ENCODE results near the gene RAB4B.
A peak's percentile ranks its signal among the peaks of the same experiment; 100 is the strongest.
"Not testable (repeated sequence)": the region's sequence is repeated elsewhere in the genome, so short reads cannot be mapped to it uniquely, and the experiment has no call there.

RAB4B gene

DNA sequence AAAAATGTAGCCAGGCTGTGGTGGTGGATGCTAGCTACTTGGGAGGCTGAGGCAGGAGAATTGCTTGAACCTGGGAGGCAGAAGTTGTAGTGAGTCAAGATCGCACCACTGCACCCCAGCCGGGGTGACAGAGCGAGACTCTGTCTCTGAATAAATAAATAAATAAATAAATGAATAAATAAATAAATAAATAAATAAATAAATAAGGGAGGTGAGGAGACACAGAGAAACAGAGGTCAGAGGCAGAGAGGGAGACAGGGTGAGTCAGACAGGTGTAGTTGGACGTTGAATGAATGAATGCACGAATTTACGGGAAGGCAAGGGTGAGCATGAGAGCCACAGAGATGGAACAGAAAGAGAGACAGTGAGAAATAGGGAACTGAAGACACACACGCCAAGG is 3.1 kb downstream of the RAB4B start:
- DNase-seq: no peak

DNA sequence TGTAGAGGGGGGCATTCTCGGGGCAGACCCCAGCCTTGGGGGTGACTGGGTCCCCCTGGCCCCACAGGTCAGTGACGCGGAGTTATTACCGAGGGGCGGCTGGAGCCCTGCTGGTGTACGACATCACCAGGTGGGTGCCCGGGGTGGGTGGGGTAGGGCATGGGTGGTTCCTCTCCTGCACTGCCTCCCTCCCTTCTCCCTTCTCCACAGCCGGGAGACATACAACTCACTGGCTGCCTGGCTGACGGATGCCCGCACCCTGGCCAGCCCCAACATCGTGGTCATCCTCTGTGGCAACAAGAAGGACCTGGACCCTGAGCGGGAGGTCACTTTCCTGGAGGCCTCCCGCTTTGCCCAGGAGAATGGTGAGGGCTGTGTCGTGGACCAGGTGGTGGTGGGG is 5.7 kb downstream of the RAB4B start:
- no peak for DNase-seq

DNA sequence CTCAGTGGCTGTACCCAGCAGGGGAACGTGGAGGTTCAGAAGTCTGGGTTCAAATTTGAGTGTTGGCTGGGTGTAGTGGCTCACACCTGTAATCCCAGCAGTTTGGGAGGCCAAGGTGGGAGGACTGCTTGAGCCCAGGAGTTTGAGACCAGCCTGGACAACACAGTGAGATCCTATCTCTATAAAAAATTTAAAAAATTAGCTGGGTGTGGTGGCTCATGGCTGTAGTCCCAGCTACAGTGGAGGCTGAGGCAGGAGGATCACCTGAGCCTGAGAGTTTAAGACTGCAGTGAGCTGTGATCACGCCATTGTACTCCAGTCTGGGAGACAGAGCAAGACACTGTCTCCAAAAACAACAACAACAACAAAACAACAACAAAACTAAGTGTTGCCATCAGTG is 6.1 kb downstream of the RAB4B start:
- DNase-seq: not testable (repeated sequence)

DNA sequence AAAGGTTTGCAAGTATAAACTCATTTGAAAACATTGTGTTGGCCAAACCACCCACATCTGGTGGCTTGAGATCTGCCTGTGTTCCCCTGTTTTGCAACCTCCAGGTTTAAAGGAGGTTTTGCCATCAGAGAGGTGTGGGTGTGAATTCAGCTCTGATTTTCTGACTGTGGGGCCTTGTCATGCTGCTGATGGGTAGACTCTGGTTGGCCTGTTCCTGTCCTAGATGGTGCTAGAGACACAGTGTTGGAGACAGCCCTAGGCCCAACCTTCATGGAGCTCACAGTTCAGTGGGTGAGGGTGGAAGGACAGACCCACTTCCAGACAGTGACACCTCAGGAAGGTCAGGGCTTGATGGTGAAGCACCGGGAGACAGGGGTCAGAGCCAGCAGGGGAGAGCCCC is 7.5 kb downstream of the RAB4B start:
- no peak for DNase-seq

DNA sequence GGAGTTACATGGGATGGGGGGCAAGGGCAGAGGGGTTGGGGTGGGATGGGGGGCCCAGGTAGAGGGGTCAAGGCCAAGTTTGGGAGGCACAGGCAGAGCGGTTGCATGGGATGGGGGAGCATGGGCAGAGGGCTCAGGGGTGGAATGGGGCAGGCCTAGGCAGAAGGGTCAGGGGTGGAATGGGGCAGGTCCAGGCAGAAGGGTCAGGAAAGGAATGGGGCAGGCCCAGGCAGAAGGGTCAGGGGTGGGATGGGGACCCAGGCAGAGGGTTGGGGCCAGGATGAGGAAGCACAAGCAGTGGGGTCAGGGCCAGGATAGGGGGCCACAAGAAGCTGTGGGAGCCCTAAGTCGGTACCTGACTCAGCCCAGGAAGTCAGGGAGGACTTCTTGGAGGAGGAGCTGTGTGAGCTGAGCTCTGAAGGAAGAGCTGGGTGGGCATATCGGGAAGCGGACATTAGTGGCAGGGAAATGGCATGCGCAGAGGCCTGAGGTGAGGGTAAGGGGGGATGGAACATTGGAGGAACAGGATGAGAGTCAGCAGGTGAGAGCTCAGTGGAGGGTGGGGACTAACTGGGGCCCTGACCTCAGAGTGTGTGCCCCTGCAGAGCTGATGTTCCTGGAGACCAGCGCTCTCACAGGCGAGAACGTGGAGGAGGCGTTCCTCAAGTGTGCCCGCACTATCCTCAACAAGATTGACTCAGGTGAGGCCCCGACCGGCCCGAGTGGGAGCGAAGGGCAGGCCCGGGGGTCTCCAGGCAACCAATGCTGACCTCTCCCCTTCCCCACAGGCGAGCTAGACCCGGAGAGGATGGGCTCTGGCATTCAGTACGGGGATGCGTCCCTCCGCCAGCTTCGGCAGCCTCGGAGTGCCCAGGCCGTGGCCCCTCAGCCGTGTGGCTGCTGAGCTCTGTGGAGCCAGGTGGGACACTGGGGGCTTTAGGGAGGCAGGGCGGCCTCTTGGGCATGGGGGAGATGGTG is 8.3 kb downstream of the RAB4B start:
- no peak for DNase-seq

DNA sequence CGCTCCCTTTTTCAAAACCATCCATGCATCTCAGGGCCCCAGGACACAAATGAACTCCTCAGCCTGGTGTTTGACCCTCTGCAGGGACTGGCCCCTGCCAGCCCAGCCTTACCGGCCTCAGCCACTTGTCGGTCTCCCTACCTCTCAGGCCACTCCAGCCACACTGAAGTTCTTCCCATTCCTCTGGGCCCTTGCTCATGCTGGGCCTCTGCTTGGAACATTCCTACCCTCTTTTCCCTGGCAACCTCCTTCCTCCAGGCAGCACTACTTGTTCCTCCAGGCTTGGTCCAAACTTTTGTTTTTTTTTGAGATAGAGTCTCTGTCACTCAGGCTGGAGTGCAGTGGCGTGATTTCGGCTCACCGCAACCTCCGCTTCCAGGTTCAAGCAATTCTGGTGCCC is 13.3 kb downstream of the RAB4B start:
- DNase-seq: no peak

DNA sequence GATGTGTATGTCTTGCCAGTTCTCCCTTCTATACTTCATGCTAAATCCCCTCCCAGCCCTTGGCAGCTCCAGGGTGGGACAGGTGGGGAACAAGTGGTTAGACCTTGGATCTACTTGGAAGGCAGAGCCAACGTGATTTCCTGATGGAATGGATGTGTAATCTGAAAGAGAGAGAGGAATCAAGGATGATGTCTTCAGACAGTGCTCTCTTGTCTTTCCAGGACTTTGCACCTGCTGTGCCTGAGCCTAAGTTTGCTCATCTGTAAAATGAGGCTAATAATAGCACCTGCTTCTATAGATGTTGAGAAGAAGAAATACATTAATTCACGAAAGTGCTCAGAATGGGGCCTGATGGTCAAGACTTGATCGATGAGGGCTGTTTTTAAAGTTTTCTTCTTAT is 13.9 kb downstream of the RAB4B start:
- no peak for DNase-seq

DNA sequence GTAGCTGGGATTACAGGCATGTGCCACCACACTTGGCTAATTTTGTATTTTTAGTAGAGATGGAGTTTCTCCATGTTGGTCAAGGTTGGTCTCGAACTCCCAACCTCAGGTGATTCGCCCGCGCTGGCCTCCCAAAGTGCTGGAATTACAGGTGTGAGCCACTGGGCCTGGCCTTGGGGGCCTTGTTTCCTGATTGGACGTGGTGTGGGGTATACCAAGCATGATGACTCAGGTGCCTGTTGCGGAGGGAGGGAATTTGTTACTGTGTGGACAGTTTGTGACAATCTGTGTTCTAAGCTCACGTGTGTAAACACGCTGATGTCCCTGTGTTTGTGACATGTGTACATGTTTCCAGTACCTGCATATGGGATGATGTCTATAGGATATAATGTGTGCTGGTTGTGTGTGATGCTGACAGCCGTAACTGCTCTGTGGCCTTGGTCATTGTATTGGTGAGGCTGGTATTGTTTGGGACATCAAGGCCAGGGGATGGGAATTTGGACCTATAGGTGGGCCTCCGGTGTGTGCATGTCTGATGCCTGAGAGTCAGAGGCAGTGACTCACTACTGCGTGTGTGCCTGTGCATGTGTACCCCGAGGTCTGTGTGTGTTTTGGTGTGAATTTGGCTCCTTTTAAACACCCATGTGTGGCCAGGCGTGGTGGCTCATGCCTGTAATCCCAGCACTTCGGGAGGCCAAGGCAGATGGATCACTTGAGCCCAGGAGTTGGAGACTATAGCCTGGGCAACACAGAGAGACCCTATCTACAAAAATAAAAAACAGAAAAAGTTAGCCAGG is 19.3 kb downstream of the RAB4B start:
- no peak for DNase-seq

DNA sequence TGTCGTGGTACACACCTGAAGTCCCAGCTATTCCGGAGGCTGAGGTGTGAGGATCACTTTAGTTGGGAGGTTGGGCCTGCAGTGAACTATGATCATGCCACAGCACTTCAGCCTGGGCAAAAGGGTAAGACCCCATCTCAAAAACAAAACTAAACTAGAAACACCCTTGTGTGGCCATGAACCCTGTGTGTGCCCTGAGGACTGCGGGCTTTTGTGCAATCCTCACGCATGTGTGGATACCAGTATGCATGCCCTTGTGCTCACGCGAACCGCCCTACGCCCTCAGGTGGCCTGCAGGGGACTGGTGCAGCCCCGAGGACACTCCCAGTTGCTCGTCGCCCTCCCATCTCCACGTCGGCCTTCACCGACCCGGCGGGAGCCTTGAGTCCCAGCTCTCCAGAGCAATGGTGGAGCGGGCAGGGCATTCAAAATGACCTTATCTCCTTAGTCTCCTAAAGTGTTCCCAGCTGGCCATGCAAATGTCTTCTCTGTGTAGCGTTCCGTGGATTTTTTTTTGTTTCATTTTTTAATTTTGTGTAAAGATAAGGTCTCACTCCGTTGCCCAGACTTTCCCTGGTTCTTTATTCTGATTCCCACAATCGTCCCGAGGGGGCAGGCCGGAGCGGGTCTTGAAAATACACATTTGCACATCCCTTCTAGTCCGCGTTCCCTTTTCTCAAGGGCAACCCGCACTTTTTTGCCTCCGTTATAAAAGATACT is 20.1 kb downstream of the RAB4B start:
- DNase-seq: peak; percentile 91

DNA sequence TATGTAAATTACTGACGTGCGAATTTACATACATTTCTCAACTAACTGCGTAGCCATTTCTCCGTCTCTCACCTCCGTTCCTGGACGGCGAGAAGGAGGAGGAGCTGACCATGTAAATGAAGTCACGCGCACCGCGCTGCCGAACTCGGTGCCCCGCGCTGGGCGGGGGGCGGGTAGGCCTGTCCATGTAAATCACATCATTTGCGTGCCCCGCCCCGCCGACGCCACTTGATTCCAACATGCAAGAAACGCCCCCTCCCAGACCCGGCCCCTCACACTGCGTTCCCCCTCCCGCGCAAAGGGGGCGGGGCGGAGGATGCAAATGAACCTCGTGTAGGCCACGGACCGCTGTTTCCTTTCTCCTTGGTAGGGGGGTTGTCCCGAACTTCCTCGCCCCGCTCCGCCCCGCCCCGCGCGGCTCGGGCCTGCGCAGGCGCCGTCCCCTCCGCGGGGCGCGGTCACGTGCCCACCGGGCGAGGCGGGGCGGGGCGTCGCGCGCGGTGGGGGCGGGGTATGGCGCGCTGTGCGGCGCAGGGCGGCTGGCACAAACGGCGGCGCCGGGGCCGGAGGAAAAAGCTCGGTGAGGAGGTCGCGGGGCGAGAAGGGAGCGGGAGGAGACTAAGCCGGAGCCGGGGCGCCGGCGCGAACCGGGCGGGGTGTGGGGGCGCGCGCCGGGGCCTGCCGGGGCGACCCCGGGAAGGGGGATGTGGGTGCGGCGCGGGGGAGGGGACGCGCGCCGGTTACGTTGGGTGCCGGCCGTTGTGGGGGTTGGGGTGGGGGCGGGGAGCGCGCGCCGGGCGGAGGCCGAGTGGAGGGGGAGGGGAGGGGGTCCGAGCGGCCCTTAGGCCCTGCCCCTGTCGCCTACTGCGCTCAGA is 20.9 kb downstream of the RAB4B start, which contains the start of gene EGLN2:
Gene EGLN2, plus strand, starts transcription at position 509 of the 875 bp plus-strand sequence. CDS start 1,382 bp downstream, outside the sequence.
- DNase-seq: peak; percentile 100

DNA sequence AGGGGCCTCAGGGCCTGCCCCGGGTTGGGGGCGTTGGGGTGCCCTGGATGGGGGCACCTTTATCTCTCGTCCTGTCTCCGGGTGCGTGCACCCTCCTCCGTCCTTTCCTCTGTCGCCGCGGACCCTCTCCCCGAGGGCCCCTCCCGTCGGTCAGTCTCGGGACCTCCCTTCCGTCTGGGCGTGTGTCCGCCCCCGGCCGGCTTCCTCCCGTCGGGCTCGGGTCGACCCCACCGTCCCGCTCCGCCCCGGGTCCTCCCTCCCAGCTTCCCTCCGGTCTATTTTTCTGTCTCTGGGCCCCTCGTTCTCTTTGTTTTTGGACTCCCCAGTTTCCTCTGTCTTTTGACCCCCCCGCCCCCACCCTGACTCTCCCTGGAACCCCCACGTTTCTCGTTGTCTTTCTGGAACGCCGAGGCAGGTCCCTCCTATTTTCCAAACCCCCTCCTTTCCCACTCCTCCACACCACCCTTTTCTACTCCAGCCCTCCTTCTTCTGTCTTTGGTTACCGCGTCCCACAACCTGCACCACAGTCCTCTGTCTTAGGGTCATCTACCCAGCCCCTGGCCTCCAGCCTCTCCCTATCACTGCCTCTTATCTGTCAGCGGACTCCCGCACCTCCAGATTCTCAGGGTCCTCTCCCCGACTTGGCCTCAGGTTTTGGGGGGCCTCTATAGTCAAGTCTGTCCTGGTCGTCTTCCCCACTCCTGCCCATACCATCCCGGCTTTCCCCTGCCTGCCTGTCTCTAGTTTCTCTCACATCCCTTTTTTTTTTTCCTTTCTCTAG is 21.7 kb downstream of the RAB4B start:
- no peak for DNase-seq

DNA sequence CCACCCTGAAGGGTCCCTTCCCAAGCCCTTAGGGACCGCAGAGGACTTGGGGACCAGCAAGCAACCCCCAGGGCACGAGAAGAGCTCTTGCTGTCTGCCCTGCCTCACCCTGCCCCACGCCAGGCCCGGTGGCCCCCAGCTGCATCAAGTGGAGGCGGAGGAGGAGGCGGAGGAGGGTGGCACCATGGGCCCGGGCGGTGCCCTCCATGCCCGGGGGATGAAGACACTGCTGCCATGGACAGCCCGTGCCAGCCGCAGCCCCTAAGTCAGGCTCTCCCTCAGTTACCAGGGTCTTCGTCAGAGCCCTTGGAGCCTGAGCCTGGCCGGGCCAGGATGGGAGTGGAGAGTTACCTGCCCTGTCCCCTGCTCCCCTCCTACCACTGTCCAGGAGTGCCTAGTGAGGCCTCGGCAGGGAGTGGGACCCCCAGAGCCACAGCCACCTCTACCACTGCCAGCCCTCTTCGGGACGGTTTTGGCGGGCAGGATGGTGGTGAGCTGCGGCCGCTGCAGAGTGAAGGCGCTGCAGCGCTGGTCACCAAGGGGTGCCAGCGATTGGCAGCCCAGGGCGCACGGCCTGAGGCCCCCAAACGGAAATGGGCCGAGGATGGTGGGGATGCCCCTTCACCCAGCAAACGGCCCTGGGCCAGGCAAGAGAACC is 22.4 kb downstream of the RAB4B start:
- no peak for DNase-seq

DNA sequence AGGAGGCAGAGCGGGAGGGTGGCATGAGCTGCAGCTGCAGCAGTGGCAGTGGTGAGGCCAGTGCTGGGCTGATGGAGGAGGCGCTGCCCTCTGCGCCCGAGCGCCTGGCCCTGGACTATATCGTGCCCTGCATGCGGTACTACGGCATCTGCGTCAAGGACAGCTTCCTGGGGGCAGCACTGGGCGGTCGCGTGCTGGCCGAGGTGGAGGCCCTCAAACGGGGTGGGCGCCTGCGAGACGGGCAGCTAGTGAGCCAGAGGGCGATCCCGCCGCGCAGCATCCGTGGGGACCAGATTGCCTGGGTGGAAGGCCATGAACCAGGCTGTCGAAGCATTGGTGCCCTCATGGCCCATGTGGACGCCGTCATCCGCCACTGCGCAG is 22.9 kb downstream of the RAB4B start:
- DNase-seq: no peak

DNA sequence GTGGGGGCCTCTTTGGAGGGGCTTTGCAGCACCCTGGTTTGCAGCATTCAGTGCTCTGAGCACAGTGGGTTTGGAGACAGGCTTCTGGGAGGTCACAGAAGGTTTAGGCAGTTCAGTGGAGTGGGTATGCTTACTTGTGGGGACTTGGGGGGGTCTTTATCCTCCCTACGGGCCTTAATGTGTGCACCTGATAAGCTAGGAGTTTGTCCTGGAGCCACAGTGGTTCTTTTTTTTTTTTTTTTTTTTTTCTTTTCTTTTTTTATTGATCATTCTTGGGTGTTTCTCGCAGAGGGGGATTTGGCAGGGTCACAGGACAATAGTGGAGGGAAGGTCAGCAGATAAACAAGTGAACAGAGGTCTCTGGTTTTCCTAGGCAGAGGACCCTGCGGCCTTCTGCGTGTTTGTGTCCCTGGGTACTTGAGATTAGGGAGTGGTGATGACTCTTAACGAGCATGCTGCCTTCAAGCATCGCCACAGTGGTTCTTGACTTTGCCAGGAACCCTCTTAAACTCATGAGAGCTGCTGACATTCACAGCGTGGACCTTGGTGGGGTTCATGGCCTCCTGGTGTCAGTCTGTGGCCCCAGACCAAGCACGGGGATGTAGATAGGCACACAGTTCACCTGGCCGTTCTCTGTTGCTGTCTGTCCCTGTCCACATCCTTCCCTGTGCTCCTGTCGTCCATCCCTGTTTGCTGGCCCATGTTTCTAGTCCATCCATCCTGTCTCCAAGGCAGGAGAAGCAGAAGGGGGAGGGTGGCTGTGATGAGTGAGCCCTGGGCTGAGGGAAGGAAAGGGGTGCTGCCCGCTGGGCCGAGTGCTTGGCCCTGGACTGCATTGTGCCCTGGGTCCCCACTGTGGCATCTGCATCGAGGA is 23.6 kb downstream of the RAB4B start:
- DNase-seq: peak; percentile 56

DNA sequence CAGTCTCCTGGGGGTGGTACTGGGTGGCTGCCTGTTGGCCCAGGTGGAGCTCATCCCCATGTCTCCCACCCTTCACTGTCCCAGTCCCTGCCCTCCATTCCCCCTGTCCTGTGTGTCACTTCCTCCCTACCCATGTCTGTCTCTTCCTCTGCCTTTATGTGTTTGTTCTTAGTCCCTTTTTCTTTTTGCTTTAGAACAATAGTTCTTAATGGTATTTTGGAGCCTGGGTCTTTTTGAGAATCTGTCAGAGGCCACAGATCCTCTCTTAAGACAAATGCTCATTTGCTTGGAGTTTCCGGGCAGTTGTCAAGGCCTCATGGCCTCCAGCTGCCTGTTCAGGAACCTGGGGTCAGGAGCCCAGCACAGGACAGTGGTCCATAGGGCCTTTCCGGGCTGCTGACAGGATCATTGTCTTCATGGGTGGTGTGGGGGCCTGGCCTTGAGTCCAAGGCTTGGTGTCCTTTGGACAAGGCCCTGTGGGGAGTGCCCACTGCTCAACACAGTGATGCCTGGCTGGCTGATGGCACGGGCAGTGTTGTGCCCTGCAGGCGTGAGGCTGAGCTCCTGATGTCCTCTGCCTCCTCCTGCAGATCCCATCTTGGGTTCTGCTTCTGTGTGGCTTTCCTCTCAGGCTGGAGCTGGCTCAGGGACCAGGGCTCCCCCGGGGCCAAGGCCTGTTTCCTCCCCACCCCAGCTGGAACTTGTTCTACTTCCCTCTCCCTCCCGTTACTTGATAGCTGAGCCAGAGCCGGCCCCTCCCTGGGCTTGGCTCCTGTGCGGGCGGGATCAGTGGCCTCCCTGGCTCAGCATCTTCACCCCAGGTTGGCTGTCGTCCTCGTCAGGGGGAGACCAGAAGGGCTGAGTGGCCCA is 24.5 kb downstream of the RAB4B start:
- DNase-seq: peak; percentile 58

DNA sequence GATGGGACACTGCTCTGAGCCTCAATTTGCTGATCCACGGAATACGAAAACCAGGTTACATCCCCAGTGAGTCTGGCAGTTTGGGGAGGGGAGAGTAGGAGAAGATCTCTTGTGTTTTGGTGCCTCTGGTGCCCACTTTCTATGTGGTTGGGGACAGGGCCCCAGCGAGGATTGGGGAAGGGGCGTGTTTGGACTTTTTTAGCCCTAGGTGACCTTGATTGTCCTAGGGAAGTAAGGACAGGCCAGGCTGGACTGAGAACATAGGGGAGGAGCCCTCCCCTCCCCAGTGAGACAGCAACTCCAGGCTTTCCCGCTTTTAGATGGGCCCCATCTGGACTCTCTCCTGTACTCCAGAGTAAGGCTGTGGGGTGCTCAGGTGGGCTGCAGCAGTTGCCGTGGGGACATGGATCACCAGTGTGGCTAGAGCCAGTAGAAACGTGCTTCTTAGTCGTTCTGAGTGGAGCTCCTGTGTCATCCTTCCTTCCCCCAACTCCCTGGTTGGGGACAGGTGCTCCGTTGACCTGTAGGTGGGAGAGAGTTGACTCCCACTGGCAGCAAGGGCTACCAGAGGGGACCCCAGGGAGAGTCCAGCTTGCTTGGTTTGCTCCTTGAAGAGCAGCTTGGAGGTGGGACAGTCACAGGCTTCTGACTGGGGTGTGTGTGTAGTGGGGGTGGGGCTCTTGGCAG is 25.3 kb downstream of the RAB4B start:
- no peak for DNase-seq

DNA sequence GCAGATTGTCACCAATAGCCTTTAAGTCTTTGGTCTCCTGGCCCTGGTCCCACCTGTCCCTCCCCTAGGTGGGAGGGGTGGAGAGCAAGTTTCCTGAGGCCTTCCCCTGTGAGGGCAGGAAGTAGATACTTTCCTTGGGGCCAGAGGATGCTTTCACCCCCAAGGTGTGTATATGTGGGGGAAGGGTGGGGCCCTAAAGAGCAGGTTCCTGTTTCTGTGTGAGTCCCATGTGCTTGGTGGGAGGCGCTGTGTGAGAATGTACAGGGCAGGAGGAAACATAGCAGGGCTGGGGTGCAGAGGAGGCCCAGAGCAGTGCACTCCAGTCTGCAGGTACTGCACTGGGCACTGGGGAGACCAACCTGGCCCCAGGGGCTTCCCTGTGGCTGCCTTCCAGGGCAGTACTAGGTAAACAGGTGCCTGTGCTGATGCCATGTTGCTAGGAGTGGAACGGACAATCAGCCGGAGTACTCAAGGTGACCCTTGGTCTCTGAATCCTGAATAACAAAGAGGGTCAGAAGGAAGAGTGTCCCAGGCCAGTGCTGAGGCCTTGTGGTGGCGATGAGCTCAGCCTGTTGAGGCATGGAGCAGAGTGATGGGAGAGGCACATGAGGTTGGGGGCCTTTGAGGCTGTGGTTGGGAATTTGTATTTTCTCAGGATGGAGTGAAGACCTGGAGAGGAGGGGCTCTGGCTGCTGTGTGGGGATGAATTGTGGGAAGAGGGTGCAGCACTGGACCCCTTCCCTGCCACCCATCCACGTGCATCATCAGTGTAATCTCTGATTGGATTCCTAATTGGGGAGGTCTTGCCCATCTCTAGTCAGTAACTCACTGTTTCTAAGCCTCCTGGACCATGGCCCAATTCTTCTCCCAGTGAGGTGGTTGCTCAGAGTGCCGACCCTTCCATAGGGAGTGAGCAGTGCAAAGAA is 26.1 kb downstream of the RAB4B start:
- peak; percentile 64 for DNase-seq

Data from hematopoietic multipotent progenitor cell treated with erythropoietin and hydrocortisone succinate and interleukin-3 and kit ligand, for 8 days (in vitro differentiated cells).